A549 (cell line): ENCODE results near the gene OLFM1. TPM values are rescaled to one million over a fixed set of nuclear protein-coding genes. Genes with fewer than 3 reads are reported as not detected.
"Not testable (repeated sequence)": the region's sequence is repeated elsewhere in the genome, so short reads cannot be mapped to it uniquely, and the experiment has no call there.

Source experiments
- ATAC-seq, 2 experiments: fragments of 200-7000 bp in 1 of 2; fragments of >200 bp in 1 of 2; cut with Nextera tagmentation in 1 of 2; cut with Tn5 transposase in 1 of 2; 3 replicates each; pipeline versions ENCODE4 v1.8.0 to v1.9.1; 2018 to 2020; ENCODE audit warnings: mild to moderate bottlenecking in 1 of 2, moderate library complexity in 1 of 2
- CTCF ChIA-PET: fragments of 300-600 bp; sonication (Branson Sonifier 250); formaldehyde crosslinking; extraction: SDS; loops from one replicate; lab custom pipeline; 2021; ENCODE audit warnings: antibody characterized with exemption, inconsistent platforms; lab: Yijun Ruan, JAX
- POLR2A ChIA-PET: fragments of 350-600 bp; formaldehyde crosslinking; extraction: SDS; loops from one replicate; lab custom pipeline; 2021; ENCODE audit warnings: antibody characterized with exemption, inconsistent platforms; lab: Yijun Ruan, JAX
- DNase-seq, 2 experiments: peaks; one replicate each; pipeline versions ENCODE4 v3.0.0 to v3.0.0-alpha.2; 2011 to 2016; ENCODE audit warnings: low read depth in 1 of 2, low spot score in 1 of 2
- FAIRE-seq: peaks from 2 replicates; lab custom pipeline; 2011; peaks lifted over from hg19 to GRCh38; lab: Jason Lieb, UNC
- H3K27ac ChIP-seq, 2 experiments: fragments of >200 bp; sonication (Bioruptor Twin); formaldehyde crosslinking; 3 replicates each; pipeline ENCODE4 v1.5.1; 2016 to 2017
- H3K4me1 ChIP-seq: fragments of >200 bp; sonication (Bioruptor Twin); formaldehyde crosslinking; 3 replicates; pipeline ENCODE4 v1.6.1; 2016
- H3K4me2 ChIP-seq: fragments of >200 bp; sonication (Bioruptor Twin); formaldehyde crosslinking; 3 replicates; pipeline ENCODE4 v1.6.1; 2016
- H3K4me3 ChIP-seq: fragments of >200 bp; sonication (Bioruptor Twin); formaldehyde crosslinking; 3 replicates; pipeline ENCODE4 v1.5.1; 2016
- H3K9me3 ChIP-seq: fragments of >200 bp; sonication (Bioruptor Twin); formaldehyde crosslinking; 3 replicates; pipeline ENCODE4 v1.6.1; 2016
- CBX2 ChIP-seq: fragments of 200-600 bp; sonication (generic); IDR thresholded peaks from 2 replicates; pipeline ENCODE4 v1.6.1; 2016; ENCODE audit warnings: low read depth, mild to moderate bottlenecking, borderline replicate concordance
- CBX8 ChIP-seq: fragments of 200-600 bp; sonication (generic); IDR thresholded peaks from 2 replicates; pipeline ENCODE4 v1.6.1; 2016
- CTCF ChIP-seq: fragments of >200 bp; sonication (Bioruptor Twin); formaldehyde crosslinking; IDR thresholded peaks from 3 replicates; pipeline ENCODE4 v1.5.1; 2016
- EHF ChIP-seq: fragments of 250-450 bp; sonication (Bioruptor Pico); IDR thresholded peaks from 2 replicates; pipeline ENCODE4 v1.5.0; 2020; ENCODE audit warnings: mild to moderate bottlenecking
- EP300 ChIP-seq, 2 experiments: fragments of >200 bp; sonication (Bioruptor Twin); formaldehyde crosslinking; IDR thresholded peaks; 2 replicates in 1 of 2; 3 replicates in 1 of 2; pipeline ENCODE4 v1.6.1; 2016 to 2017
- FOSL2 ChIP-seq, 2 experiments: fragments of 450-650 bp in 1 of 2; fragments of >200 bp in 1 of 2; sonication (Bioruptor Twin) in 1 of 2; formaldehyde crosslinking; IDR thresholded peaks; 2 replicates each; pipeline versions ENCODE4 v1.5.0 to v1.6.1; 2016 to 2020; ENCODE audit warnings: mild to moderate bottlenecking in 1 of 2, moderate library complexity in 1 of 2
- FOXS1 ChIP-seq: fragments of 250-450 bp; sonication (Bioruptor Pico); IDR thresholded peaks from 2 replicates; pipeline ENCODE4 v1.5.0; 2020; ENCODE audit warnings: mild to moderate bottlenecking, moderate library complexity
- GATA3 ChIP-seq: IDR thresholded peaks from 2 replicates; pipeline ENCODE4 v1.6.1; 2012; ENCODE audit warnings: borderline replicate concordance
- HDAC2 ChIP-seq: fragments of 200-600 bp; sonication (generic); IDR thresholded peaks from 2 replicates; pipeline ENCODE4 v1.6.1; 2016
- HEYL ChIP-seq: fragments of 250-450 bp; sonication (Bioruptor Pico); IDR thresholded peaks from 2 replicates; pipeline ENCODE4 v1.8.0; 2021; ENCODE audit warnings: mild to moderate bottlenecking, moderate library complexity
- HOXA7 ChIP-seq: fragments of 250-450 bp; sonication (Bioruptor Pico); IDR thresholded peaks from 2 replicates; pipeline ENCODE4 v1.5.0; 2020; ENCODE audit warnings: mild to moderate bottlenecking, moderate library complexity
- HOXB13 ChIP-seq: fragments of 250-450 bp; sonication (Bioruptor Pico); IDR thresholded peaks from 2 replicates; pipeline ENCODE4 v1.5.0; 2020; ENCODE audit warnings: low read depth, mild to moderate bottlenecking, moderate library complexity
- JUN ChIP-seq, 2 experiments: fragments of >200 bp; sonication (Bioruptor Twin); formaldehyde crosslinking; IDR thresholded peaks; 2 replicates in 1 of 2; 3 replicates in 1 of 2; pipeline ENCODE4 v1.6.1; 2016 to 2017
- KDM5A ChIP-seq: fragments of 200-600 bp; sonication (generic); IDR thresholded peaks from 2 replicates; pipeline ENCODE4 v1.6.1; 2016; ENCODE audit warnings: antibody characterized with exemption, mild to moderate bottlenecking
- MYC ChIP-seq: IDR thresholded peaks from 2 replicates; pipeline ENCODE4 v1.6.1; 2012; ENCODE audit warnings: mild to moderate bottlenecking, inconsistent platforms, low read length, improper control_type of control experiment, borderline replicate concordance
- POLR2A ChIP-seq: IDR thresholded peaks from 2 replicates; pipeline ENCODE4 v1.6.1; 2012; ENCODE audit warnings: mild to moderate bottlenecking, low read length
- POLR2AphosphoS2 ChIP-seq: conservative IDR thresholded peaks from 2 replicates; pipeline ENCODE4 v1.6.1; 2012; ENCODE audit warnings: low read length, improper control_type of control experiment, inconsistent platforms
- RARB ChIP-seq: fragments of 250-450 bp; sonication (Bioruptor Pico); IDR thresholded peaks from 2 replicates; pipeline ENCODE4 v1.8.0; 2021; ENCODE audit warnings: mild to moderate bottlenecking, moderate library complexity
- RCOR1 ChIP-seq: fragments of 150-350 bp; IDR thresholded peaks from 2 replicates; pipeline ENCODE4 v1.6.1; 2014; ENCODE audit warnings: antibody characterized with exemption, low read length, low read depth
- REST ChIP-seq: fragments of 200-600 bp; sonication (generic); IDR thresholded peaks from 2 replicates; pipeline ENCODE4 v1.6.1; 2016; ENCODE audit warnings: antibody characterized with exemption, mild to moderate bottlenecking, moderate library complexity
- ZFP36 ChIP-seq: fragments of 450-650 bp; IDR thresholded peaks from 2 replicates; pipeline ENCODE4 v1.6.1; 2014; ENCODE audit warnings: borderline replicate concordance; ENCODE audit not compliant: partially characterized antibody
- WGBS: methylation state at CpG from one replicate; pipeline ENCODE4 v1.1.6; 2017; ENCODE audit errors: missing lambda C conversion rate; 5-methylcytosine and 5-hydroxymethylcytosine counted together
- polyA plus RNA-seq, 4 experiments: library from polyadenylated mRNA; depleted of rRNA in 3 of 4; stranded (reverse); fragments of >200 nt; fragmentation: RNase III in 1 of 4; extraction: RNeasy Plus Mini Kit Qiagen cat#74134 plus additional on column Dnase treatment in 1 of 4; gene quantifications; 2 replicates in 3 of 4; 3 replicates in 1 of 4; pipeline ENCODE4 v1.2.3, GENCODE V29; 2011 to 2017
- TF ChIP-seq, protein P1 (sequence below): fragments of >200 bp; sonication (Bioruptor Twin); formaldehyde crosslinking; IDR thresholded peaks from 2 replicates; pipeline ENCODE4 v1.6.1; 2016
- TF ChIP-seq, protein P2 (sequence below): fragments of 150-350 bp; IDR thresholded peaks from 2 replicates; pipeline ENCODE4 v1.6.1; 2014; ENCODE audit warnings: low read depth, mild to moderate bottlenecking, low read length

Gene OLFM1
- polyA plus RNA-seq, 2 of the 4 experiments (the other 2 are of a cell fraction): 2.7 to 10.5 TPM

DNA sequence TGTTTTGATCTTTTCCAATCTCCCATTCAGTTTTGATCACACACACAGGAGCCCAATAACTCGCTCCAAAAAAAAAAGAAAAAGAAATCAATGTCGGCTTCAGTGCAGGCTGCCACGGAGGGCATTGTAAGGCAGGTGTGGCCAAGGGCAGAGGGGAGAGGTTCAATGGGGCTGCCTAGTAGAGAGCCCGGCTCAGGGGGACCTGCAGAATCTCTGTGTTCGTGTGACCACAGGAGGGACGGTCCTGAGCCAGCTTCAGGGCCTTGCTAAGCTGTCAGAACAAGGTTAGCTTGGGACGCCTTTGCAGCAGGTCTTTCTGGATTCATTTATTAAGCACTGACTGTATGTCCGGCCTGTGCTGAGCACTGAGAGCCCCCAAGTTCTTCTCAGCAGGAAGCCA is 22.2 kb downstream of the OLFM1 start:
- 57% methylated on average over 8 of the region's 8 CpGs for WGBS
- H3K4me3 ChIP-seq: no peak overlapping the region
- no peak for FAIRE-seq

DNA sequence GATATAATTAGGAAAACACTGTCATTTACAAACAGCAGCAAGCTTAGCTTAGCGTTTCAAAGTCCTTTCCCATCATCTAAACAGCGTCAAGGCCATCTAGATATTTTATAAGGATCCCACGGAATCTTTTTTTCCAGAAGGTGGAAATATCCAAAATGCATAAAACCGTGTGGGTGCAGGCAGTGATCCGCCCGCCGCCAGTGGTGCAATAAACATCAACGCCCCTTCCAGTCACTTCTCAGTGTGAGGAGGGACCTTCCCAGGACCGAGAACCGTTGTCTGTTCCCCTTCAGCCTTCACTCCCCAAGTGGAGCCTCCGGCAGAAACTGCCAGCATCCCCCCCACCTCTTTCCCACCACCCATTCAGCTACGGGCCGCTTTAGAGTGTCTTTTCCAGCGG is 22.9 kb downstream of the OLFM1 start:
- Histone ChIP-seq H3K9me3 (no peaks in the 10 kb centered on the region), H3K4me2 (no peak overlapping the region), H3K27ac (no peak overlapping the region), H3K4me3 (no peak overlapping the region), H3K4me1 (no peaks in the 10 kb centered on the region)
- ATAC-seq: no peak
- 47% methylated on average over 14 of the region's 14 CpGs for WGBS
- ChIA-PET CTCF (interaction anchor here (1.0 to 1.7 kb wide), 4 partner anchors 11 to 316 kb away, joined by 3 to 4 read pairs (median 3); no protein-coding TSS in a partner anchor), POLR2A (no interaction called here)
- TF ChIP-seq, protein P1, sequence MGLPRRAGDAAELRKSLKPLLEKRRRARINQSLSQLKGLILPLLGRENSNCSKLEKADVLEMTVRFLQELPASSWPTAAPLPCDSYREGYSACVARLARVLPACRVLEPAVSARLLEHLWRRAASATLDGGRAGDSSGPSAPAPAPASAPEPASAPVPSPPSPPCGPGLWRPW: no peak
- TF ChIP-seq GATA3: no peak
- FAIRE-seq: no peak
- DNase-seq: no peak

More for the DNA sequence above, 22.2 kb downstream of the OLFM1 start:
- no peak for ATAC-seq
- H3K4me1 ChIP-seq: no peaks in the 10 kb centered on the region
- no peak overlapping the region for H3K27ac ChIP-seq
- ChIA-PET CTCF (interaction anchor here (0.9 to 1.7 kb wide), 3 partner anchors 12 to 303 kb away, joined by 3 to 5 read pairs (median 4); no protein-coding TSS in a partner anchor), POLR2A (no interaction called here)
- TF ChIP-seq FOXS1 (CRISPR knock-in tag) (no peak), HDAC2 (no peak), CTCF (no peak), RARB (no peak), EHF (CRISPR knock-in tag) (no peak), POLR2A (no peak), MYC (no peak), POLR2AphosphoS2 (no peak), JUN (IDR thresholded peaks at IDR 0.05) (no peak)
- no peaks in the 10 kb centered on the region for H3K9me3 ChIP-seq
- DNase-seq: no peak
- H3K4me2 ChIP-seq: no peak overlapping the region

- DNase-seq, POLR2A ChIA-PET, ATAC-seq, H3K4me1 ChIP-seq, H3K4me3 ChIP-seq, FAIRE-seq, H3K27ac ChIP-seq, H3K9me3 ChIP-seq, H3K4me2 ChIP-seq: not testable (repeated sequence)
- 66% methylated on average over 12 of the region's 12 CpGs for WGBS
- CTCF ChIA-PET: interaction anchor here (0.6 to 2.9 kb wide), 7 partner anchors 9 to 315 kb away, joined by 3 to 8 read pairs (median 3); partner anchors contain the start of gene OLFM1
Measured at GRCh38 chr9:135111600-135111999, 24.1 kb downstream of the OLFM1 start.

DNA sequence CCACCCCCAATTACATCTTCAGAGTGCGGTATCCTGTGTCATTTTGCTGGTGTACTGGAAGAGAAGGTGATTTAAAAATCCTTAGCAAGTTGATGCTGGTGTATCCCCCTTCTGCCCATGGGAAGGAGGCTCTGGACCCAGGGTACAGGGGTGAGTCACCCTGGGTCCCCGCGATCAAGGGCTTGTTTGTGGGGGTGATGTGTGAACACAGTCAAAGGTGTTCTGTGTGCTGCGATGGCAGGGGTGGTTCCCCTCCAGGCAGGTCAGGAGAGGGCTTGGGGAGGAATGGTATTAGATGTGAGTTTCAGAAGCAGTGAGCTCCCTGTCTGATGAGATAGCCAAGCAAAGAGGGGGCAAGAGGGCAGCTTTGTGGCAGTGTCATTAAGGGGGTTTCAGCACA is 28.9 kb downstream of the OLFM1 start:
- Histone ChIP-seq H3K27ac (no peak overlapping the region), H3K9me3 (peaks cover 12% of the 10 kb centered on the region; the same call in 1 of the 3 replicates), H3K4me2 (no peak overlapping the region), H3K4me3 (no peak overlapping the region), H3K4me1 (no peaks in the 10 kb centered on the region)
- POLR2A ChIA-PET: no interaction called here
- ATAC-seq: no peak
- FAIRE-seq: no peak
- WGBS: 52% methylated on average over 4 of the region's 4 CpGs
- TF ChIP-seq REST (no peak), ZFP36 (no peak), HEYL (CRISPR knock-in tag) (no peak), RCOR1 (no peak), FOSL2 (IDR thresholded peaks at IDR 0.05) (no peak), FOSL2 (CRISPR knock-in tag; IDR thresholded peaks at IDR 0.05) (no peak), POLR2AphosphoS2 (no peak), KDM5A (no peak), HOXA7 (CRISPR knock-in tag) (no peak), HOXB13 (CRISPR knock-in tag) (no peak), CBX2 (no peak), CBX8 (no peak), EP300 (IDR thresholded peaks at IDR 0.05) (no peak), JUN (IDR thresholded peaks at IDR 0.05) (no peak)
- TF ChIP-seq, protein P1: no peak
- TF ChIP-seq, protein P2, sequence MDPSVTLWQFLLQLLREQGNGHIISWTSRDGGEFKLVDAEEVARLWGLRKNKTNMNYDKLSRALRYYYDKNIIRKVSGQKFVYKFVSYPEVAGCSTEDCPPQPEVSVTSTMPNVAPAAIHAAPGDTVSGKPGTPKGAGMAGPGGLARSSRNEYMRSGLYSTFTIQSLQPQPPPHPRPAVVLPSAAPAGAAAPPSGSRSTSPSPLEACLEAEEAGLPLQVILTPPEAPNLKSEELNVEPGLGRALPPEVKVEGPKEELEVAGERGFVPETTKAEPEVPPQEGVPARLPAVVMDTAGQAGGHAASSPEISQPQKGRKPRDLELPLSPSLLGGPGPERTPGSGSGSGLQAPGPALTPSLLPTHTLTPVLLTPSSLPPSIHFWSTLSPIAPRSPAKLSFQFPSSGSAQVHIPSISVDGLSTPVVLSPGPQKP: no peak
- CTCF ChIA-PET: no interaction called here
- DNase-seq: no peak
